IMR-90 (cell line): ENCODE measurements around the gene AAMP. TPM values are rescaled to one million over a fixed set of nuclear protein-coding genes. Genes with fewer than 3 reads are reported as not detected.

Experiments
- ATAC-seq: fragments of 200-7000 bp; cut with Tn5 transposase; 2 replicates; pipeline ENCODE4 v1.9.1; 2020; ENCODE audit warnings: low read depth, mild to moderate bottlenecking, moderate library complexity
- BruUV-seq: library from RNA; stranded (reverse); fragments of 400-500 nt; replicated peaks from 2 replicates; lab custom pipeline; 2021; lab: Mats Ljungman, UMichigan
- CTCF ChIA-PET: fragments of 300-600 bp; formaldehyde crosslinking; extraction: SDS; loops from one replicate; lab custom pipeline; 2021; ENCODE audit warnings: antibody characterized with exemption; lab: Yijun Ruan, JAX
- POLR2A ChIA-PET: fragments of 300-600 bp; sonication (Branson Sonifier 250); formaldehyde crosslinking; loops from one replicate; lab custom pipeline; 2022; ENCODE audit warnings: antibody characterized with exemption; ENCODE audit not compliant: unreplicated experiment; lab: Charles Lee
- DNase-seq: peaks from one replicate; pipeline ENCODE4 v3.0.0; 2013
- H2AFZ ChIP-seq: replicated peaks from 2 replicates; pipeline ENCODE3; 2013; ENCODE audit warnings: low read length, mild to moderate bottlenecking; ENCODE audit not compliant: poor library complexity
- H2AK5ac ChIP-seq: 2 replicates; pipeline ENCODE4 v1.6.1; 2013; ENCODE audit warnings: low read depth, low read length, inconsistent platforms
- H2AK9ac ChIP-seq: replicated peaks from 2 replicates; pipeline ENCODE3; 2013; ENCODE audit warnings: mild to moderate bottlenecking, low read depth, low read length, moderate library complexity; ENCODE audit not compliant: poor library complexity
- H2BK120ac ChIP-seq: 2 replicates; pipeline ENCODE4 v1.6.1; 2013; ENCODE audit warnings: low read depth, low read length, inconsistent platforms
- H2BK15ac ChIP-seq: 3 replicates; pipeline ENCODE4 v1.6.1; 2013; ENCODE audit warnings: low read depth, low read length, inconsistent platforms
- H2BK20ac ChIP-seq: 2 replicates; pipeline ENCODE4 v1.6.1; 2013; ENCODE audit warnings: low read depth, mild to moderate bottlenecking, inconsistent platforms, low read length, moderate library complexity
- H2BK5ac ChIP-seq: 2 replicates; pipeline ENCODE4 v1.6.1; 2013; ENCODE audit warnings: mild to moderate bottlenecking, low read depth, low read length, inconsistent platforms; ENCODE audit not compliant: poor library complexity, severe bottlenecking
- H3K14ac ChIP-seq: replicated peaks from 2 replicates; pipeline ENCODE4 v1.6.1; 2013; ENCODE audit warnings: low read depth, low read length, inconsistent platforms
- H3K18ac ChIP-seq: 2 replicates; pipeline ENCODE4 v1.6.1; 2013; ENCODE audit warnings: low read depth, low read length, control low read depth
- H3K23ac ChIP-seq: 2 replicates; pipeline ENCODE4 v1.6.1; 2013; ENCODE audit warnings: low read depth, low read length, inconsistent platforms
- H3K27ac ChIP-seq: 2 replicates; pipeline ENCODE4 v1.5.1; 2013; ENCODE audit warnings: mild to moderate bottlenecking, control low read depth, low read length; ENCODE audit not compliant: insufficient read depth
- H3K27me3 ChIP-seq: 2 replicates; pipeline ENCODE4 v1.6.1; 2013; ENCODE audit warnings: low read length; ENCODE audit not compliant: control insufficient read depth, insufficient read depth
- H3K36me3 ChIP-seq: 2 replicates; pipeline ENCODE4 v1.6.1; 2013; ENCODE audit warnings: low read length, mixed read lengths; ENCODE audit not compliant: control insufficient read depth, insufficient read depth
- H3K4ac ChIP-seq: 2 replicates; pipeline ENCODE4 v1.6.1; 2013; ENCODE audit warnings: low read depth, low read length, inconsistent platforms
- H3K4me1 ChIP-seq: 2 replicates; pipeline ENCODE4 v1.6.1; 2013; ENCODE audit warnings: low read length, mixed read lengths; ENCODE audit not compliant: control insufficient read depth, insufficient read depth
- H3K4me2 ChIP-seq: 2 replicates; pipeline ENCODE4 v1.6.1; 2013; ENCODE audit warnings: low read depth, mild to moderate bottlenecking, control low read depth, low read length, moderate library complexity
- H3K4me3 ChIP-seq: 2 replicates; pipeline ENCODE4 v1.5.1; 2013; ENCODE audit warnings: low read depth, mild to moderate bottlenecking, control low read depth, low read length, moderate library complexity; ENCODE audit not compliant: insufficient read depth
- H3K56ac ChIP-seq: 2 replicates; pipeline ENCODE4 v1.6.1; 2013; ENCODE audit warnings: low read length, inconsistent platforms; ENCODE audit not compliant: insufficient read depth; ENCODE audit errors: extremely low read depth
- H3K79me1 ChIP-seq, 2 experiments: 2 replicates each; pipeline ENCODE4 v1.6.1; 2013; ENCODE audit warnings: low read length in 2 of 2, inconsistent platforms in 1 of 2, low read depth in 1 of 2
- H3K9ac ChIP-seq: 2 replicates; pipeline ENCODE4 v1.6.1; 2013; ENCODE audit warnings: low read depth, low read length, control low read depth
- H3K9me1 ChIP-seq: 2 replicates; pipeline ENCODE4 v1.6.1; 2013; ENCODE audit warnings: low read length, inconsistent platforms; ENCODE audit not compliant: insufficient read depth
- H3K9me3 ChIP-seq: 2 replicates; pipeline ENCODE4 v1.6.1; 2013; ENCODE audit warnings: low read length; ENCODE audit not compliant: control insufficient read depth, insufficient read depth
- H4K20me1 ChIP-seq: 2 replicates; pipeline ENCODE4 v1.6.1; 2013; ENCODE audit warnings: low read length, inconsistent platforms; ENCODE audit not compliant: insufficient read depth
- H4K5ac ChIP-seq: 2 replicates; pipeline ENCODE4 v1.6.1; 2013; ENCODE audit warnings: mild to moderate bottlenecking, low read depth, low read length, control low read depth
- H4K8ac ChIP-seq, 2 experiments: 2 replicates each; pipeline ENCODE4 v1.6.1; 2013; ENCODE audit warnings: low read depth in 2 of 2, low read length in 2 of 2, control low read depth in 1 of 2, inconsistent platforms in 1 of 2
- H4K91ac ChIP-seq: 2 replicates; pipeline ENCODE4 v1.6.1; 2013; ENCODE audit warnings: low read depth, low read length, inconsistent platforms; ENCODE audit not compliant: insufficient read depth
- BHLHE40 ChIP-seq: fragments of 150-350 bp; IDR thresholded peaks from 2 replicates; pipeline ENCODE4 v1.6.1; 2016; ENCODE audit warnings: mild to moderate bottlenecking, low read depth, low read length
- CEBPB ChIP-seq: IDR thresholded peaks from 2 replicates; pipeline ENCODE4 v1.6.1; 2012; ENCODE audit warnings: low read depth, low read length, improper control_type of control experiment
- CHD1 ChIP-seq: IDR thresholded peaks from 2 replicates; pipeline ENCODE4 v1.6.1; 2012; ENCODE audit warnings: low read depth, low read length, improper control_type of control experiment
- FOS ChIP-seq: fragments of 150-350 bp; IDR thresholded peaks from 2 replicates; pipeline ENCODE4 v1.6.1; 2016; ENCODE audit warnings: low read depth, low read length
- MXI1 ChIP-seq: IDR thresholded peaks from 2 replicates; pipeline ENCODE4 v1.6.1; 2012; ENCODE audit warnings: low read depth, mild to moderate bottlenecking, low read length, moderate library complexity, borderline replicate concordance
- POLR2A ChIP-seq: IDR thresholded peaks from 2 replicates; pipeline ENCODE4 v1.6.1; 2012; ENCODE audit warnings: mild to moderate bottlenecking, low read depth, low read length
- RAD21 ChIP-seq: IDR thresholded peaks from 2 replicates; pipeline ENCODE4 v1.6.1; 2012; ENCODE audit warnings: low read length, improper control_type of control experiment
- SMC3 ChIP-seq: fragments of 150-350 bp; IDR thresholded peaks from 2 replicates; pipeline ENCODE4 v1.6.1; 2016; ENCODE audit warnings: low read depth, mild to moderate bottlenecking, antibody characterized with exemption, low read length, moderate library complexity
- WGBS, 2 experiments: methylation state at CpG; one replicate each; pipeline versions ENCODE4 v1.1.5 to v1.1.7; 2013; ENCODE audit warnings: missing lambda C conversion rate in 2 of 2; ENCODE audit not compliant: insufficient read length in 1 of 2; ENCODE audit errors: extremely low coverage in 2 of 2; 5-methylcytosine and 5-hydroxymethylcytosine counted together
- dilution Hi-C: fragments of 300-500 bp; cut with HindIII; formaldehyde crosslinking; loops from one replicate; pipeline ENCODE4 v1.14.3; 2018; ENCODE audit warnings: low sequenced_read_pairs; ENCODE audit not compliant: unreplicated experiment
- in situ Hi-C: fragments of 300-500 bp; cut with MboI; formaldehyde crosslinking; loops from 3 replicates; pipeline ENCODE4 v1.14.3; 2019; ENCODE audit warnings: low sequenced_read_pairs, inconsistent platforms, mixed read lengths
- intact Hi-C: fragments of 100-400 bp; cut with micrococcal nuclease; formaldehyde crosslinking; loops from 2 replicates; pipeline ENCODE4 v1.10.0; 2022
- polyA plus RNA-seq, 3 experiments: library from polyadenylated mRNA; depleted of rRNA; stranded (reverse); fragments of >200 nt; gene quantifications; 2 replicates each; pipeline ENCODE4 v1.2.3, GENCODE V29; 2012; ENCODE audit warnings: low replicate concordance in 1 of 3
- total RNA-seq: library from RNA; depleted of rRNA; stranded (reverse); fragments of >200 nt; gene quantifications from 2 replicates; pipeline ENCODE4 v1.2.3, GENCODE V29; 2012
- TF ChIP-seq, protein P1 (sequence below): conservative IDR thresholded peaks from 2 replicates; pipeline ENCODE4 v1.5.1; 2012; ENCODE audit warnings: mild to moderate bottlenecking, low read depth, low read length, improper control_type of control experiment
- TF ChIP-seq, protein P2 (sequence below): fragments of 150-350 bp; IDR thresholded peaks from 2 replicates; pipeline ENCODE4 v1.6.1; 2017; ENCODE audit warnings: mild to moderate bottlenecking, antibody characterized with exemption, low read length, low read depth
- TF ChIP-seq, protein P3 (sequence below): fragments of 150-350 bp; IDR thresholded peaks from 2 replicates; pipeline ENCODE4 v1.6.1; 2016; ENCODE audit warnings: low read depth, mild to moderate bottlenecking, low read length, moderate library complexity, borderline replicate concordance

The AAMP gene
- total and polyA plus RNA-seq, 2 of the 4 experiments (the other 2 are of a cell fraction), result 104 to 112 TPM

DNA sequence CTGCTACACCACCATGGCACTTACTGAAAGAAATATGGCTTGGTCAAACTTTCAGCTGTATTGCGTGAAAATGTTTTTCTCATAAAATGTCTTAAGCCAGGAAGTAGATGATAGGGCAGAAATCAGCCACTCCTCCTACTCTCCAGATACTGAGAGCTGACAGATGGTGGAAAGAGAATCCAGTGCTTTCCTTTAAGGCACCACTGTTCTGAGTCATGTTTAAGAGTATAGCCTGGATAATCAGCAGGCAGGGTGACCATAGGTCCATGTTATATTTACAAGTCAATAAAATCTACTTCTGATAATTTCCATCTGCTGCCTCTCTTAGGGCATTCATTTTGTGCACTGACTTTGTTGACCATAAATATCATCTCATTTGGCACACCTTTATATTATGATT lies 31.1 kb downstream of the AAMP start:
- BruUV-seq, result no TSS peak
- intact Hi-C loops, result no loop called here

More for the DNA sequence above, 31.1 kb downstream of the AAMP start:
- POLR2A ChIA-PET, result no interaction called here
- H3K9ac ChIP-seq, result no peak overlapping the region
- dilution Hi-C loops, result no loop called here
- no peak overlapping the region for H3K23ac ChIP-seq
- H2AFZ ChIP-seq, result no peak overlapping the region
- no peak overlapping the region for H2AK5ac ChIP-seq
- no peak overlapping the region for H2AK9ac ChIP-seq
- H4K20me1 ChIP-seq, result peaks cover 2% of the 10 kb centered on the region; the same call in 1 of the 2 replicates
- WGBS, 2 experiments, result no CpG with 5 or more reads among the region's 1 CpG
- no peak overlapping the region for H2BK120ac ChIP-seq
- DNase-seq (no peak), ATAC-seq (peak; percentile 29; the same call in 1 of the 2 replicates)
- no peak overlapping the region for H2BK5ac ChIP-seq
- H3K4me1 ChIP-seq, result no peaks in the 10 kb centered on the region
- TF ChIP-seq, protein P1, sequence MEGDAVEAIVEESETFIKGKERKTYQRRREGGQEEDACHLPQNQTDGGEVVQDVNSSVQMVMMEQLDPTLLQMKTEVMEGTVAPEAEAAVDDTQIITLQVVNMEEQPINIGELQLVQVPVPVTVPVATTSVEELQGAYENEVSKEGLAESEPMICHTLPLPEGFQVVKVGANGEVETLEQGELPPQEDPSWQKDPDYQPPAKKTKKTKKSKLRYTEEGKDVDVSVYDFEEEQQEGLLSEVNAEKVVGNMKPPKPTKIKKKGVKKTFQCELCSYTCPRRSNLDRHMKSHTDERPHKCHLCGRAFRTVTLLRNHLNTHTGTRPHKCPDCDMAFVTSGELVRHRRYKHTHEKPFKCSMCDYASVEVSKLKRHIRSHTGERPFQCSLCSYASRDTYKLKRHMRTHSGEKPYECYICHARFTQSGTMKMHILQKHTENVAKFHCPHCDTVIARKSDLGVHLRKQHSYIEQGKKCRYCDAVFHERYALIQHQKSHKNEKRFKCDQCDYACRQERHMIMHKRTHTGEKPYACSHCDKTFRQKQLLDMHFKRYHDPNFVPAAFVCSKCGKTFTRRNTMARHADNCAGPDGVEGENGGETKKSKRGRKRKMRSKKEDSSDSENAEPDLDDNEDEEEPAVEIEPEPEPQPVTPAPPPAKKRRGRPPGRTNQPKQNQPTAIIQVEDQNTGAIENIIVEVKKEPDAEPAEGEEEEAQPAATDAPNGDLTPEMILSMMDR, result no peak
- no peak for TF ChIP-seq POLR2A
- TF ChIP-seq BHLHE40, result no peak
- TF ChIP-seq, protein P2, sequence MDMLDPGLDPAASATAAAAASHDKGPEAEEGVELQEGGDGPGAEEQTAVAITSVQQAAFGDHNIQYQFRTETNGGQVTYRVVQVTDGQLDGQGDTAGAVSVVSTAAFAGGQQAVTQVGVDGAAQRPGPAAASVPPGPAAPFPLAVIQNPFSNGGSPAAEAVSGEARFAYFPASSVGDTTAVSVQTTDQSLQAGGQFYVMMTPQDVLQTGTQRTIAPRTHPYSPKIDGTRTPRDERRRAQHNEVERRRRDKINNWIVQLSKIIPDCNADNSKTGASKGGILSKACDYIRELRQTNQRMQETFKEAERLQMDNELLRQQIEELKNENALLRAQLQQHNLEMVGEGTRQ, result no peak
- TF ChIP-seq, protein P3, sequence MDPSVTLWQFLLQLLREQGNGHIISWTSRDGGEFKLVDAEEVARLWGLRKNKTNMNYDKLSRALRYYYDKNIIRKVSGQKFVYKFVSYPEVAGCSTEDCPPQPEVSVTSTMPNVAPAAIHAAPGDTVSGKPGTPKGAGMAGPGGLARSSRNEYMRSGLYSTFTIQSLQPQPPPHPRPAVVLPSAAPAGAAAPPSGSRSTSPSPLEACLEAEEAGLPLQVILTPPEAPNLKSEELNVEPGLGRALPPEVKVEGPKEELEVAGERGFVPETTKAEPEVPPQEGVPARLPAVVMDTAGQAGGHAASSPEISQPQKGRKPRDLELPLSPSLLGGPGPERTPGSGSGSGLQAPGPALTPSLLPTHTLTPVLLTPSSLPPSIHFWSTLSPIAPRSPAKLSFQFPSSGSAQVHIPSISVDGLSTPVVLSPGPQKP, result no peak
- no peak for TF ChIP-seq SMC3
- TF ChIP-seq MXI1, result no peak
- TF ChIP-seq FOS, result no peak
- TF ChIP-seq CHD1, result no peak
- no peak for TF ChIP-seq RAD21
- TF ChIP-seq CEBPB, result no peak
- H3K79me1 ChIP-seq, result peaks cover 40 to 59% of the 10 kb centered on the region in 2 experiments
- H3K56ac ChIP-seq, result no peak overlapping the region
- no peak overlapping the region for H3K4ac ChIP-seq
- H4K5ac ChIP-seq, result no peak overlapping the region
- H3K27me3 ChIP-seq, result no peaks in the 10 kb centered on the region
- H3K9me1 ChIP-seq, result no peaks in the 10 kb centered on the region; the same call in 1 of the 2 replicates
- H2BK15ac ChIP-seq, result no peak overlapping the region
- peaks cover 65% of the 10 kb centered on the region for H3K36me3 ChIP-seq
- no peak overlapping the region for H3K27ac ChIP-seq
- in situ Hi-C loops, result no loop called here
- no peak overlapping the region for H4K8ac ChIP-seq
- no peak overlapping the region for H4K91ac ChIP-seq
- no peaks in the 10 kb centered on the region for H3K9me3 ChIP-seq
- no peak overlapping the region for H2BK20ac ChIP-seq
- CTCF ChIA-PET, result no interaction called here
- no peak overlapping the region for H3K14ac ChIP-seq
- H3K4me2 ChIP-seq, result no peak overlapping the region
- no peak overlapping the region for H3K18ac ChIP-seq
- no peak overlapping the region for H3K4me3 ChIP-seq
